NCI-H748 (cell line): ENCODE measurements around the gene UBE2I.
"Not testable (repeated sequence)": the region's sequence is repeated elsewhere in the genome, so short reads cannot be mapped to it uniquely, and the experiment has no call there.

Experiments used
- DNase-seq: peaks from one replicate; lab custom pipeline; 2025; ENCODE audit not compliant: unreplicated experiment; lab: John Stamatoyannopoulos, UW

UBE2I gene

GRCh38 chr16:1328136-1328535 lies 18.7 kb downstream of the UBE2I start:
- not testable (repeated sequence) for DNase-seq

DNA sequence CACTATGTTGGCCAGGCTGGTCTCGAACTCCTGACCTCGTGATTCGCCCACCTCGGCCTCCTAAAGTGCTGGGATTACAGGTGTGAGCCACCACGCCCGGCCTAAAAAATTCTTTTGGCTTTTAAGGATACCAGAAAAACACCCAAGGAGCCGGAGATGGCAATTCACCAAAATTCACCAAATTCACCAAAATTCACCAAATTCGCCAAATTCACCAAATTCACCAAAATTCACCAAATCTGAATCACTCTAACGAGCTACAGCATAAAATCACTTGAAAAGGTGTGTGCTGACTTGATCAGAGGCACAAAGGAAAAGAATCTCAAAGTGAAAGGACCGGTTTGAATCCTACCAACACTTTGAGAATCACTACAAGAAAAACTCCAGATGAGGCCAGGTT lies 19.5 kb downstream of the UBE2I start:
- not testable (repeated sequence) for DNase-seq

- DNase-seq: peak; percentile 27
These were observed 21.0 kb downstream of the UBE2I start for GRCh38 chr16:1330260-1330914.

DNA sequence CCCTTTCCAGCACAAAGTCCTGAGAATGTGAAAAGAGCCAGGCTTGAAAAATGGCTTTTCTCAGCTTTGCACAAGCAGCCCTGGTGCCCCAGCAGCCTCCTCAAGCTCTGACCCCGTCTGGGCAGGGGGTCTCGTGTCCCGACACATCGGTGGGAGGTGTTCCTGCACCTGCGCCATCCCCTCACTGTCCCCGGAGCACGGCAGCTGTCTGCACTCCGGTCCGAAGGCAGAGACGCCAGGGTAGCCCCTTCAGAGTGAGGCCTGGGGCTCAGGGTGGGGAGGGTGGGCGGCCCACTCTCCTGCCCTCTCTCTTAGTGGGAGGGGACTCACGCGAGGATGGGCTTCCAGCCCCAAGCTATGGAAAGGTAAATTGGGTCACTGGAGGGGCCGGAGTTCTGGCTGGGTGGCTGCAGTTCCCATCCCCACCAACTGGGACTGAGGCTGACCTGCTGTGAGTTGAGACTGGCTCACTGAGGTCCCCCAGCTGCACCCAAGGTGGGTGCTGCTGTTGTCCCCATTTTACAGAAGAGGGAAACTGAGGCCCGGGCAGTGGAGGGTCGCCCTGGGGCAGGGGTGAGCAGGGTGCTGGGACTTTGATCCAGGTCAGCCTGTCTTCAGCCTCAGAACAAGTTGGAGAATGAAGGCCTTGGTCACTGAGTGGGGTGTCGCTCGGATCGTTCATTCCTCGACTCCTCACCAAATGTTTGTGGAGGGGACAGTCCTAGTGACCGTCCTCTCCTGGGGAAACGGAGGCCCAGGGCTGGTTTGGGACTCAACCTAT lies 21.7 kb downstream of the UBE2I start:
- no peak for DNase-seq

- DNase-seq: peak; percentile 96
These were observed 22.5 kb downstream of the UBE2I start for GRCh38 chr16:1331712-1332617.

DNA sequence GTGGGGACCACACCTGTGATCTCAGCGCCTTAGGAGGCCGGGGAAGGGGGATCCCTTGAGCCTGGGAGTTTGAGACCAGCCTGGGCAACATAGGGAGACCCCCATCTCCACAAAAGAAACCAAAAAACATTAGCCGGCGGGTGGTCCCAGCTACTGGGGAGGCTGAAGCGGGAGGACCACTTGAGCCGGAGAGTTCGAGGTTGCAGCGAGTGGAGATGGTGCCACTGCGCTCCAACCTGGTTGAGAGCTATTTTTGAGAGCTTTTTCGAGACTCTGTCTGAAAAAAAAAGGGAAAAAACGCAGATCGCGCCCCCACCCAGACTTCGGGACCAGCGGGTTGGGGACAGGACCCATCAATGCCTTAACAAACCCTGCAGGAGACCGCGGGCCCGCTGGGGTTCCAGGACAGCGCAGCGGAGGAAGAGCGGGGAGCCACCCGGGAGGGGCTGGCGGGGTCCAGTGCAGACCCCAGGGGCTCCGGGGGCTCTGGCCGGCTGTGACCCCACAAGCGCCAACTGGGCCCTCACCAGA lies 23.2 kb downstream of the UBE2I start:
- no peak for DNase-seq

- peak; percentile 43 for DNase-seq
These were observed 23.8 kb downstream of the UBE2I start, which contains the start of gene BAIAP3 for GRCh38 chr16:1333149-1333812. Gene BAIAP3, plus strand, starts transcription at chr16:1333645. Its CDS starts 4,905 bp downstream, at chr16:1338550.

DNA sequence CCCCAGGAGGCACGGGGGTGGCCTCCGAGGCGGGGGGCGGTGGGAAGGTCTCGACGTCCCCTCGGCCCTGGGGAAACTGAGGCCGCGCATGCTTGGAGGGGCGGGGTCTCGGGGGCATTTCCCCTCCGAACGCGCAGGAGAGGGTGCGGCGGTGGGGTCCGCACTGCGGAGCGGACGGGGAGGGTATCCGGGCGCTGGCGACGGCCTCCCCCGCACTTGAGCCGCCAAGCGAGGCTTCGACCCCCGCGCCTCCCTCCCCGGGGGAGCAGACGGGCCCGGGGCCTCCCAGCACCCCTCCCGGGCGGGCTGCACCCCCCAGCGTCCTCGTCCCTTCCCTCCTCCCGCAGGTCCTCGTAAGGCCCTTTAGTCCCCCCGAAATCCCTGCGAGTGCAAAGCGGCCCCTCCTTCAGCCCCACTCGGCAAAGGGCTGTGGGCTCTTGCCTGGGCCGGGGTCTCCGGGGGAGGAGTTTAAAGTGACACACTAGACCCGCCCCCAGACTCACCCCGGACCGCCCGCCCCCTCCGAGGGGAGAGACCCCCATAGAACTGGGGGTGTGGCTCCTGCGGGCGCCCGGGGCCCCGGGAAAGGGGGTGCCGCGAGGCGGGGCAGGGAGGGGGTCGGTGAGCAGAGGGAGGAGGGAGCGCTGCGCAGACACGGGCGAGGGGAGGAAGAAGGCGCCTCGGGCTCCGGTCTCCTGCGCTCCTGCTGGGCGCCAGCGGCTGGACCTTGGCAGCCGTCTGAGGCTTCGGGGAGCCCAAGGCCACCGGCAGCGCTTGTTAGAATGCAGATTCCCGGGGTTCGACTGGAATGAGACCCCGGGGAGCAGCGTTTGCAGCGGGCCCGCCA lies 24.6 kb downstream of the UBE2I start:
- peak; percentile 27 for DNase-seq

GRCh38 chr16:1334739-1335138 lies 25.3 kb downstream of the UBE2I start:
- no peak for DNase-seq

- DNase-seq: peak; percentile 51
These were observed 26.0 kb downstream of the UBE2I start for GRCh38 chr16:1335211-1335971.

DNA sequence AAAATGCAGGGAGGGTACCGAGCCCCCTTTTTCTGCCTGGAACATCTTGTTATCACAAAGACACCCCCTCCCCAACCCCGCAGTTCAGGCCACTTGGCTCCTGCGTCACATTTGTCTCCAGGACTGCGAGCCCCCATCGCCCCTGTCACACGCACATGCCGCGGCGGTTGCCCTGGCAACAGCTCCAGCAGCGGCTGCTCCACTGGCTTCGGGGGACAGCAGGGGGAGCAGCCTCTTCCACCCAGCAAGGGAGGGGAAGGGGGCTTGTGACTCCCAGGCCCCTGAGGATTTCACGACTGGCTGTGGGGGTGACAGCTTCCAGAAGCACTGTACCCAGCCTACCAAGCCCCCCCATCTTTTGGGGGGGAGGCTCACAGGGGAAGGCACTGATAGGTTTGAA lies 26.6 kb downstream of the UBE2I start:
- DNase-seq: peak; percentile 51

DNA sequence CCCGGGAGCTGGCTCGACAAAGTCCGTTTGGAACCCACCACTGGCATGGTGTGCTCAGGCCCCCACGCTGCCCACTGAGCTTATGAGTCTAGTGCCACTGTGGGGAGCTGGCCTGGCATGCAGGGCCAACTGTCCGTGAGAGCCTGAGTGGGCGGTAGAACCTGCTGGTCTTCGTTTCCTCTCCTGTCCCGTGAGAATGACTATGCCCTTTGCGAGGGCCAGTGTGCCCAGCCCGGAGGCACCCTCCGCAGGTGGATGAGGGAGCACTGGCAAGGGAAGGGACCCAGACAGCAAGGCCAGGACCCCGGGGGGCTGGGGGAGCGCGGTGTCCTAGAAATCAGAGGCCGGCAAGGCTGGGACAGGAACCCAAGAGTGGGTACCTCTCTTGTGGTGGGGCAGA lies 27.2 kb downstream of the UBE2I start:
- no peak for DNase-seq

DNA sequence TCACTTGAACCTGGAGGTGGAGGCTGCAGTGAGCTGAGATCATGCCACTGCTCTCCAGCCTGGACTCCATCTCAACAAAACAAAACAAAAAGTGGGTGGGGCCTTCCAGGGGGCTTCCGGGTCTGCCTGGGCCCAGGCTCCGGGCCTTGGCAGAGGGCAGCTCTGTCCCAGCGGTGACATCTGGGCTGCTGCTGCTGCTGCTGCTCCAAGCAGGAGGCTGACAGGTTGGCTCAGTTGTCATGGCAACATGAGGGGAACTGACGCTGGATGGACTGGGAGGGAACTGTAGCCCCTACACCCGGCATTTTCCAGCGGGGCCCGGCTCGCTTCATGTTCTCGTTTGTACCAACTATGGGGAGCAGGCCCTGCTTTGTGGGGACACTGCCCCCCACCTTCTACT lies 28.1 kb downstream of the UBE2I start:
- peak; percentile 37 for DNase-seq

DNA sequence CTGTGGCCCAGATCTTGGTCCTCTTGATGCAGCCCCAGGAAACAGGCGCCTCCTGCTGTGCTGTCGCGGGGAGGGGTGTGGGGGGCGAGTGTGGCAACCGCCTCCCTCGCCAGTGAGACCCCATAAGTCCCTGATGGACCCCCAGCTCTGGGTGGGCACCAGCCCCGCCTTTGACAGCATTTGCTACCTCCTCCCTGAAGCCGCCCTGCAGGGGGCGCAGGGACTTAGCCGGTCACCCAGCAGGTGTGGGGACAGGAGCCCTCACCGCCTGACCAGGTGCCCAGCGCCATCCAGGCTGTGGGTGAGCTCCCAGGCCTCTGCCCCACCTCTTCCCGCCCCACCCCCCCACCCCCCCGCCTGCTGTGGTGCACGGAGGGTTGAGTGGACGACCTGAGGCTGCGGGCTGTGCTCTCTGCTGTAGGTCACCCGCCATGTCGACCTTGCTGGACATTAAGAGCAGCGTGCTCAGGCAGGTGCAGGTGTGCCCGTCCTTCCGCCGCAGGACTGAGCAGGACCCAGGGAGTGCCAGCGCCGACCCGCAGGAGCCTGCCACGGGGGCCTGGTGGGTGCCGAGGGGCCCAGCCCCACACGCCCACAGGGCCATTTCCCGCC lies 28.8 kb downstream of the UBE2I start:
- peak; percentile 26 for DNase-seq

- no peak for DNase-seq
These were observed 29.6 kb downstream of the UBE2I start for GRCh38 chr16:1338855-1339675.

DNA sequence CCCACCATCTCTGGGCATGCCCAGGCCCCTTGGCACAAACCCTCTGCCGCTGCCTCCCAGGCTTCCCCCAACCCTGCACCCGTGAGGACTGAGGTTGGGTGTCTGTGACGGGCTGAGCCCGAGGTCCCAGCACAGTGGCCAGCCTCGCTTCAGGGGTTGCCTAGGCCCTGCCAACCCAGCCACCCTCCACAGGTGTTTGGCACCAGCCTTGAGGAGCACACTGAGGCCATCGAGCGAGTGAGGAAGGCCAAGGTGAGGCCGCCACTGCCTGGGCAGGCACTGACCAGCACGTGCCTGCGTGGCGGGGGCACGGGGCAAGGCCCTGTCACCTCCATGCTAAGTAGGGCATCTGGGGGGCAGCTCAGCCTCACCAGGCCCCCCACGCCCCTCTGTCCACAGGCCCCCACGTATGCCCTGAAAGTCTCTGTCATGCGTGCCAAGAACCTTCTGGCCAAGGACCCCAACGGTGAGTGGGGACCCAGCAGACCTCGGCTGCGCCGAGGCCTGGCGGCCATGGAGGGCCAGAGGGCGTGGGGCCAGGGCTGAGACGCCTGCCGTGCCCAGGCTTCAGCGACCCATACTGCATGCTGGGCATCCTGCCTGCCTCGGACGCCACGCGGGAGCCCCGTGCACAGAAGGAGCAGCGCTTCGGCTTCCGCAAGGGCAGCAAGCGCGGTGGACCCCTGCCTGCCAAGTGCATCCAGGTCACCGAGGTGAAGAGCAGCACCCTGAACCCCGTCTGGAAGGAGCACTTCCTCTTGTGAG lies 31.5 kb downstream of the UBE2I start:
- DNase-seq: no peak
